K562 (cell line): ENCODE data around the gene LRRC38. TPM values are rescaled to one million over a fixed set of nuclear protein-coding genes. Genes with fewer than 3 reads are reported as not detected.

Experiments
- ADNP ChIP-seq: fragments of 200-800 bp; sonication (Bioruptor generic); IDR thresholded peaks from 2 replicates; pipeline ENCODE4 v1.6.1; 2016; ENCODE audit warnings: missing genetic modification characterization, missing compliant biosample characterization
- BCOR ChIP-seq: fragments of 450-650 bp; IDR thresholded peaks from 2 replicates; pipeline ENCODE4 v1.6.1; 2016
- BRF1 ChIP-seq: IDR thresholded peaks from 3 replicates; pipeline ENCODE4 v1.6.1; 2011; ENCODE audit warnings: borderline replicate concordance, mild to moderate bottlenecking; ENCODE audit not compliant: insufficient read length; ENCODE audit errors: extremely low read depth
- EWSR1 ChIP-seq: fragments of 450-650 bp; IDR thresholded peaks from 2 replicates; pipeline ENCODE4 v1.6.1; 2018; ENCODE audit warnings: borderline replicate concordance, mild to moderate bottlenecking, low read depth, moderate library complexity; ENCODE audit not compliant: partially characterized antibody
- LARP7 ChIP-seq: fragments of 450-650 bp; IDR thresholded peaks from 2 replicates; pipeline ENCODE4 v1.6.1; 2016
- MTA3 ChIP-seq: fragments of 450-650 bp; formaldehyde crosslinking; IDR thresholded peaks from 2 replicates; pipeline ENCODE4 v1.6.1; 2017; ENCODE audit warnings: mild to moderate bottlenecking, borderline replicate concordance
- NFRKB ChIP-seq: fragments of 450-650 bp; IDR thresholded peaks from 2 replicates; pipeline ENCODE4 v1.6.1; 2016; ENCODE audit warnings: low read depth
- SLC30A9 ChIP-seq: fragments of 250-450 bp; sonication (Bioruptor Pico); IDR thresholded peaks from 2 replicates; pipeline ENCODE4 v1.8.0; 2022; ENCODE audit warnings: mild to moderate bottlenecking, moderate library complexity
- SMARCA5 ChIP-seq: fragments of 450-650 bp; IDR thresholded peaks from 2 replicates; pipeline ENCODE4 v1.6.1; 2016
- SMC3 ChIP-seq: conservative IDR thresholded peaks from 2 replicates; pipeline ENCODE4 v1.6.1; 2011; ENCODE audit warnings: low read depth, low read length, improper control_type of control experiment; ENCODE audit not compliant: insufficient read depth
- SREBF2 ChIP-seq: sonication (generic); formaldehyde crosslinking; IDR thresholded peaks from 2 replicates; pipeline ENCODE4 v1.4.0; 2020; ENCODE audit warnings: mild to moderate bottlenecking, missing genetic modification reagents
- ZNF407 ChIP-seq: fragments of 450-650 bp; IDR thresholded peaks from 2 replicates; pipeline ENCODE4 v1.6.1; 2016; ENCODE audit warnings: low read depth
- polyA plus RNA-seq, 8 experiments: library from polyadenylated mRNA; depleted of rRNA in 4 of 8; stranded (reverse) in 5 of 8; unstranded in 3 of 8; fragments of >200 nt; fragmentation: Nextera tagmentation in 2 of 8; fragmentation: Illumina TruSeq in 1 of 8; extraction: Ambion mirVana in 2 of 8; extraction: Trizol in 1 of 8; gene quantifications; 2 replicates each; pipeline versions ENCODE4 v1.2.1 to v1.2.3, GENCODE V29; 2011 to 2014; ENCODE audit warnings: inconsistent platforms in 1 of 8, missing spikeins in 1 of 8
- total RNA-seq, 7 experiments: library from RNA; depleted of rRNA in 6 of 7; stranded (reverse); fragments of >200 nt in 6 of 7; fragmentation: Illumina TruSeq in 2 of 7; extraction: Trizol in 2 of 7; gene quantifications; 2 replicates each; pipeline versions ENCODE4 v1.2.1 to v1.2.3, GENCODE V29; 2011 to 2021; ENCODE audit warnings: low replicate concordance in 1 of 7
- TF ChIP-seq, protein P1 (sequence below): fragments of 250-450 bp; sonication (Bioruptor Pico); IDR thresholded peaks from 2 replicates; pipeline ENCODE4 v1.4.0; 2020
- TF ChIP-seq, protein P2 (sequence below): sonication (generic); formaldehyde crosslinking; IDR thresholded peaks from 2 replicates; pipeline ENCODE4 v1.8.1; 2023; ENCODE audit warnings: mild to moderate bottlenecking, missing genetic modification reagents
- TF ChIP-seq, protein P3 (sequence below): fragments of 450-650 bp; formaldehyde crosslinking; IDR thresholded peaks from 2 replicates; pipeline ENCODE4 v1.4.0; 2020; ENCODE audit warnings: mild to moderate bottlenecking, moderate library complexity

LRRC38 gene
- total and polyA plus RNA-seq, 9 of the 15 experiments (the other 6 are each of a cell fraction or from before 2014, with no cell fraction given) = not detected

DNA sequence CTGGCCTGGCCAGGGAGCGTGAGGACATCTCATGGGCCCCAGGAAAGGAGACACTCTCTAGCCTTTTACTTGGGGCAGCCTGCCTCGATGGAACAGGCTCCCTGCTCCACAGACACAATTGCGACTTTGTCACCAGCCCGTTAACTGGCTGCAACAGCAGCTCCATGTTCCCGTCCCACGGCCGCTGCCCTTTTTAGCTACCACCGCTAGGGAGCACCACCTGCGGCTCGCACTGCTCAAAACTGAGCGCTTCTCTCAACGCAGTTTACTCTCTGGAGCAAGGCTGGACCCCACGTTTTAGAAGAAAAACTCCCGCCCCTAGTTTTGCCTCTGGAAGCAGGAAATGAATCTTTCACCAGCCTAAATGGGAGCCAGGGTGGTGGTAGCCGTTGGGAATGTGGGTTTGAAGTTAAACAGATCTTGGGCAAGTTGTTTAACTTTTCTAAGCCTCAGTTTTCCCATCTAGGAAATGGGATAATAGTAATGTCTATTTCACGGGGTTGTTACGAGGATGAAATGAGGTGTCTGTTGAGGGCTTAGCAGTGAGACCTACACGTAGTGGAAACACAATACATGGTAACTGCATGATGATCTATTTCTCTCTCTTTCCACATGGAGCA is 3.5 kb upstream of the LRRC38 start (continued):
- TF ChIP-seq SLC30A9 (no peak), SREBF2 (no peak), BRF1 (no peak), ADNP (tag) (peak; percentile 49; the same call in 1 of the 2 replicates), BCOR (peak; percentile 92), MTA3 (no peak), ZNF407 (no peak), LARP7 (no peak), EWSR1 (no peak), SMARCA5 (peak; percentile 42; the same call in 1 of the 2 replicates), SMC3 (0 out of 2 replicates have a peak, but pooled peaks have one; percentile 11), NFRKB (no peak)
- TF ChIP-seq, protein P1, sequence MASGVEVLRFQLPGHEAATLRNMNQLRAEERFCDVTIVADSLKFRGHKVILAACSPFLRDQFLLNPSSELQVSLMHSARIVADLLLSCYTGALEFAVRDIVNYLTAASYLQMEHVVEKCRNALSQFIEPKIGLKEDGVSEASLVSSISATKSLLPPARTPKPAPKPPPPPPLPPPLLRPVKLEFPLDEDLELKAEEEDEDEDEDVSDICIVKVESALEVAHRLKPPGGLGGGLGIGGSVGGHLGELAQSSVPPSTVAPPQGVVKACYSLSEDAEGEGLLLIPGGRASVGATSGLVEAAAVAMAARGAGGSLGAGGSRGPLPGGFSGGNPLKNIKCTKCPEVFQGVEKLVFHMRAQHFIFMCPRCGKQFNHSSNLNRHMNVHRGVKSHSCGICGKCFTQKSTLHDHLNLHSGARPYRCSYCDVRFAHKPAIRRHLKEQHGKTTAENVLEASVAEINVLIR (CRISPR knock-in tag) = no peak
- TF ChIP-seq, protein P2, sequence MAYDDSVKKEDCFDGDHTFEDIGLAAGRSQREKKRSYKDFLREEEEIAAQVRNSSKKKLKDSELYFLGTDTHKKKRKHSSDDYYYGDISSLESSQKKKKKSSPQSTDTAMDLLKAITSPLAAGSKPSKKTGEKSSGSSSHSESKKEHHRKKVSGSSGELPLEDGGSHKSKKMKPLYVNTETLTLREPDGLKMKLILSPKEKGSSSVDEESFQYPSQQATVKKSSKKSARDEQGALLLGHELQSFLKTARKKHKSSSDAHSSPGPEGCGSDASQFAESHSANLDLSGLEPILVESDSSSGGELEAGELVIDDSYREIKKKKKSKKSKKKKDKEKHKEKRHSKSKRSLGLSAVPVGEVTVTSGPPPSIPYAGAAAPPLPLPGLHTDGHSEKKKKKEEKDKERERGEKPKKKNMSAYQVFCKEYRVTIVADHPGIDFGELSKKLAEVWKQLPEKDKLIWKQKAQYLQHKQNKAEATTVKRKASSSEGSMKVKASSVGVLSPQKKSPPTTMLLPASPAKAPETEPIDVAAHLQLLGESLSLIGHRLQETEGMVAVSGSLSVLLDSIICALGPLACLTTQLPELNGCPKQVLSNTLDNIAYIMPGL (CRISPR knock-in tag) = no peak
- TF ChIP-seq, protein P3, sequence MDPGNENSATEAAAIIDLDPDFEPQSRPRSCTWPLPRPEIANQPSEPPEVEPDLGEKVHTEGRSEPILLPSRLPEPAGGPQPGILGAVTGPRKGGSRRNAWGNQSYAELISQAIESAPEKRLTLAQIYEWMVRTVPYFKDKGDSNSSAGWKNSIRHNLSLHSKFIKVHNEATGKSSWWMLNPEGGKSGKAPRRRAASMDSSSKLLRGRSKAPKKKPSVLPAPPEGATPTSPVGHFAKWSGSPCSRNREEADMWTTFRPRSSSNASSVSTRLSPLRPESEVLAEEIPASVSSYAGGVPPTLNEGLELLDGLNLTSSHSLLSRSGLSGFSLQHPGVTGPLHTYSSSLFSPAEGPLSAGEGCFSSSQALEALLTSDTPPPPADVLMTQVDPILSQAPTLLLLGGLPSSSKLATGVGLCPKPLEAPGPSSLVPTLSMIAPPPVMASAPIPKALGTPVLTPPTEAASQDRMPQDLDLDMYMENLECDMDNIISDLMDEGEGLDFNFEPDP (CRISPR knock-in tag) = no peak
